Uterus (tissue), 2 donors: ENCODE data around the gene TRIP12.

Experiments
- CTCF ChIP-seq, 4 experiments: fragments of 200-600 bp in 2 of 4; fragments of 450-650 bp in 2 of 4; sonication (generic) in 2 of 4; IDR thresholded peaks; one replicate each; pipeline ENCODE4 v1.5.1; 2016 to 2019; ENCODE audit warnings: antibody characterized with exemption in 4 of 4, mild to moderate bottlenecking in 2 of 4, moderate library complexity in 1 of 4
- POLR2A ChIP-seq, 2 donors: fragments of 450-650 bp; IDR thresholded peaks; one replicate each; pipeline ENCODE4 v1.6.1; 2016; ENCODE audit warnings: antibody characterized with exemption in 2 of 2, mild to moderate bottlenecking in 1 of 2, moderate library complexity in 1 of 2

- TF ChIP-seq CTCF (IDR thresholded peaks at IDR 0.05) (no peak), POLR2A (IDR thresholded peaks at IDR 0.05) (no peak)
Measured at GRCh38 chr2:229734410-229734809, 187.4 kb downstream of the TRIP12 start.
